HG03159 (cell line): Measurements from ENCODE around the gene WHRN.

ENCODE experiments used
- ATAC-seq: cut with Tn5 transposase; IDR thresholded peaks from one replicate; pipeline ENCODE4 v1.9.1; 2021; ENCODE audit warnings: mild to moderate bottlenecking, moderate library complexity; ENCODE audit not compliant: unreplicated experiment

The WHRN gene

GRCh38 chr9:114515528-114515927 is 10.3 kb upstream of the WHRN start:
- ATAC-seq: no peak

DNA sequence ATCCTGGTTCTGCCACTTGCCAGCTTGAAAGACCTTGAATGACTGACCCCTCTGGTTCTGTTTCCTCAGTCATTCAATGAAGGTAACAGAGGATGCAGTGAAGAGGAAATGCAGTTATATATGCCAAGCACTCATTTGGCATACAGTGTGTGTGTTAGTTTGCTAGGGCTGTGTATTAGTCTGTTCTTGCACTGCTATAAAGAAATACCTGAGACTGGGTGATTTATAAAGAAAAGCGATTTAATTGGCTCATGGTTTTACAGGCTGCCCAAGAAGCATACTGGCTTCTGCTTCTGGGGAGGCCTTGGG is 8.6 kb upstream of the WHRN start:
- ATAC-seq: no peak

DNA sequence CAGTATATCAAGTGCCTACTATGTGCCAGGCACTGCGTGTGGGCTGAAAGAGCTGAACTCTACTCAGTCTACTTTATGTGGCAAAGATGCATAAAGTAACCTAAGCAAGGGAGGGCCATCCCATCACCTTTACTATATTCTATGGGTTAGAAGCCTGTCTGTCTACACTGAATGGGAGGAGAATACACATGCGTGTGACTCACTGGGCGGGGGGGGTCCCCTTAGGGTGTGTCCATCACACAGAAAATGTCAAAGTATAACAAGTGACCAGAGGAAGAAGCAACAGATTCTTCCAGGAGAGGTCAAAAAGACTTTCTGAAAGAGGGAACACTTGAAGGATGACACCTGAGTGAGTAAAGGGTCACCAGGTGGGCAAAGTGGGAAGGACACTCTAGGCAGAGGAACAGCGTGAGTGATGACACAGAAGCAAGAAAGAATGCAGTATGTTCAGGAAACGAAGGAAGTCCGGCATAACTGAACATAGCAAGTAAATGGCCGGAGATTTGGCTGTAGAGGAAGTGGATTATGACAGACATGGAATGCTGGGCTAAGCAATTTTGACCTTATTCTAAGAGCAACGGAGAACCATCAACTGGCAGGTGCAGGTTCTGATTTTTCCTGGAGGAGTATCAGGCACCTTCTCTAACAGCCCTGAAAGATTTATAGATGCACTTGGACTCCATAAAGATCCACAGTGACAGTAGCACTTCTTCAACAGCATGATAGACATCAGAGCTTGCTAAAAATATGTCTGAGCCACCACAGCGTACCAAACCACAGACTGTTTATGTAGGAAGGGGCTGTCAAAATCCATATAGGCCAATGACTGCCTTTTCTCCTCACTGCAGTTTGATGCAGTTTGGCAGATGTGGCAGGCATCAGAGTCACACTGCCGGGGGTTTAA is 8.0 kb upstream of the WHRN start:
- ATAC-seq: no peak

DNA sequence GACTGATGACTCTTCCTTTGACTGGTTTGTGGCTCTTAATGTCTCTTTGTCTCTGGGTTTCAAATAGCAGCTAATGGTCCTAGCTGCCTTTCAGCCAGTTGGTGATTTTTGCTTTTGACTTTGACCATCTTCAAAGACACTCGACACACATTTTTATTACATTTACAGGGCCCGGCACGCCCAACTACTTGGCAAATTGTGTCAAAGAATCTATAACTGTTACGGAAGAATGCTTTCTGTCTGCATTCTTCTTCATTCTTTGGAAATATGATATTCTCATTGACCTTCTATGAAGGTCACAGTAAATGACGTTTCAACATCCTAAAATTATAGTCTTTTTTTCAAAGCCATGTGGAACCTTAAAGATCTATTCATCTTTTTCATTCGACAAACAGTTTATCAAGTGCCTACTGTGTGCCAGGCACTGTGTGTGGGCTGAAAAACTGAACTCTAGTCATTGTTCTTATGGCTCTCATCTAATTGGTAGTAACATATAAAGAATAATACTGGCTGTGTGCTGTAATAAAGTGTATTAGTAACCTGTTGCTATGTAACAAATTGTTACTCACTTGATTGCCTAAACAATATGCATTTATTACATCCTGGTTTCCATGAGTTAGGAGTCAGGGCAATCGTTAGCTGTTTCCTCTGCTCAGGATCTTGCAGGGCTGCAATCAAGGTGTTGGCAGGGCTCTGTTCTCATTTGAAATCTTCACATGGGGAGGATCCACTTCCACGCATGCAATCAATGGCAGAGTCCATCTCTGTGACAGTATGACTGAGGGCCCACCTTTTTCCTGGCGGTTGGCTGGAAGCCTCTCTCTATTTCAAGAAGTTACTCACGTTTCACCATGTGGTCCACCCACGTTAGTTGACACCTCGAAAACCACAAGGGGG is 7.0 kb upstream of the WHRN start:
- ATAC-seq: no peak

- no peak for ATAC-seq
Observed at GRCh38 chr9:114507726-114508125, 2.5 kb upstream of the WHRN start.

- ATAC-seq: no peak
Observed at GRCh38 chr9:114506082-114506390, 763 bp upstream of the WHRN start.

GRCh38 chr9:114504341-114505186 is 709 bp downstream of the WHRN start:
- ATAC-seq: no peak

DNA sequence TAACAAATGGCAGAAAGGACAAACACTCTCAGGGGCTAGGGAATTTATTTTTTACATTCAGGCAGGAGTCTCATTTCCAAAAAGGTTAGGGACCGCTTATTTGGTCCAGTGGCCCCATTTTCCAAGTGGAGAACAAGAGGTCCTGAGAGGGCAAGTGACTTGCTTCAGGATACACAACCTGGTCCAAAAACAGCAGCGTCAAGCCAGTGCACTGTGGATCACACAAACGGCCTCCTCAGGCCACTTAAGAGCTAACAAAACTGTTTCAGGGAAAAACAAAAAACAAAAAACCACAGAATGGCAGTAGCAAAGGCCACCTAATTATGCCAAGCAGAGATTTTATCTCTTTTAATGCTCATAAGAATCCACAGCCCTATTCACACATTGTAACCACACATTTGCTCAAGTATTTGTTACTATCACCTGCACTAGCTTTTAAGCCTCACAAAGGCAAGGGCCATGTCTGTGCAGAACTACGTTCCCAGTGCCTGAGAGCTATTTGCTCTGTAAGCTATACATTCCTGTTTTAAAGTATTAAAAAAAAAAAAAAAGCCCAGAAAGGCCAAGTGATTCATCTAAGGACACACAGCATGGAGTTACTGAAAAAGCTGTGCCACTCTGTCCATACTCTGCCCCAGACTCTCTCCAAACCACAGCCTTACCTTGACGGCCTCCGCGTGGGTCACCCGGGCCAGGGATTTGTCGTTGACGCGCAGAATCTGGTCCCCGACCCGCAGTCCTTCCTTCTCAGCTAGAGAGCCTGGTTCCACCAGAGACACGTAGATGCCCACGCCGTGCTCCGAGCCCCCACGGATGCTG is 1.5 kb downstream of the WHRN start:
- ATAC-seq: no peak

DNA sequence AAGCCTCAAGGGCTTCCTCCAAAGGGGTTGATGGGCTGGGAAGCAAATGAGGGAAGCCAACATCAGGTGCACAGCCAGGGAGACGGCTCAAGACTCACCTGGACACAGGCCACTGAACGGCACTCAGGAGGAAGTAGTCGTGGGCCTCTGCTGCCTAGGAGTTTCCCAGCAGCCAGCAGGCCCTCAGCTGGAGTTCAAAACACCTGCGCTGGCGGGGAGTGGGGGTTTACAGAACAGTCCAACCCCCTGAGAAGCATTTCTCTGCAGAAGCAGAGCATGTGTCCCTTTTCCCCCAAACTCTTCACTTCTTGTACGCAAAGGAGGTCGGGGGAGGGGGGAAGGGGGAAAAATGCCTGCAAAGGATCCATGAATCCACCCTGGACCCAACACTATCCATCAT is 2.3 kb downstream of the WHRN start:
- no peak for ATAC-seq

DNA sequence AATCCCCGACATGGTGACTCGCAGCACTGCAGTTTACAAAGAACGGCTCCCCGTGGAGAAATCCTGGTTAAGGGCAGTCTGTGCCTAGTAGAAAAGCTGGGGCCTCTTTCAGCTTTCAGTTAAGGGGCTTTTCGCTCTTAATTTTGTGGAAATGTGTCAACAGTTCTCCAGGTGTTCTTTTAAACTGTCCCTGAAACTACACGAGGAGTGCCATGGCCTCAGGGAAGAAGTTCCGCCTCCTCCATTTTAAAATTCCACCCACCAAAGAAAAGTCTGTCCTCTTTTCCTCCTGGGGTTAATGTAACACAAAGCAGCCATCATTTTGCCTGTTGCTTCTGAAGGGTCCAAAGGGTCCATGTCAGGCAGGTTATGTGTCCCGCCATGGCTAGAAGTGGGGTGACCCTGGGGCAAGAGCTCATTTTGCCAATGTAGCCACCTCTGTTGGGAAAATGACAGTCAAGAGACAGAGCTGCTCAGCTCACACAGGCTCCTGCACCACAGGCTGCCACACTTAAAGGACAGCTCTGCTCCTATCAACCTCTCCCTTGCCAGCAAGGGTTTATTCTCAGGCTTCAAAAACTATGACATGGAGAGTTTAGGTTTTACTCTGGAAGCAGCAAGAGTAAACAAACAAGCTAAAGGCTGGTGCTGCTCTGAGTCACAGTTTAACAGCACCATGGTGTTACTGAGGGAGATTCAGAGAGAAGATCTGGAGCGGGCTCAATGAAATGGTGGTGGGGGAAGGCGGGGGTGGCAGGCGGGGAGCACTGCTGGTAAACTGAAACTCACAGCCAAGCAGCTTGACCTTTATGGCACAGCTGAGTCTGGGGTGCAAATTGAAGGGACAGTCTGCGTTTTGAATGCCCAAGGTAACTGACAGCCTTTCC is 3.2 kb downstream of the WHRN start:
- no peak for ATAC-seq

GRCh38 chr9:114500697-114501292 is 4.5 kb downstream of the WHRN start:
- ATAC-seq: no peak

GRCh38 chr9:114499941-114500696 is 5.2 kb downstream of the WHRN start:
- ATAC-seq: no peak

GRCh38 chr9:114499528-114499927 is 5.7 kb downstream of the WHRN start:
- no peak for ATAC-seq

- no peak for ATAC-seq
Observed at GRCh38 chr9:114497727-114498382, 7.4 kb downstream of the WHRN start.

- ATAC-seq: no peak
Observed at GRCh38 chr9:114497236-114497635, 8.0 kb downstream of the WHRN start.

DNA sequence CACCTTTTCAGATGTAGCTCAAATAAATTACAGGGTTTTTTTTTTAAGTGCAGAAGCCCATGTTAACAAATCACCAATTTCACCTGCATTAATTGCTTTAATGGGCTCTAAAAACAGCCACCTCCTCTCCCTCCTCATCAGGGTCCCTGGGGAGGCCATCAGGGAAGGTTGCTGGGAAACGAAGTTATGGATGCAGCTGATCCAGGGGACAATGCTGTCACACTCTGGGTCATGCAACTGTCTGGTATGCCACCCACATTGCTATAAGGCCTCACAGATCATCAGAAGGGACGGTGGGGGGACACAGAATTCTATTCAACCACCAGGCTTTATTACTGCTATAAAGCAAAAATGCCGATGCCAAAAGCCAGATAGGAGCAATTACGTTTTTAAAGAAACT is 9.3 kb downstream of the WHRN start:
- no peak for ATAC-seq

- no peak for ATAC-seq
Observed at GRCh38 chr9:114494776-114495569, 10.3 kb downstream of the WHRN start.
